Coronary artery (tissue), 2 donors: ENCODE results near the gene STH.

Experiments
- DNase-seq: peaks from one replicate; pipeline ENCODE4 v3.0.0-alpha.2; 2017; ENCODE audit warnings: low spot score
- H3K27ac ChIP-seq, 2 donors: fragments of 200-600 bp; sonication (generic); one replicate each; pipeline ENCODE4 v1.5.1; 2016 to 2019
- H3K4me3 ChIP-seq: fragments of 200-600 bp; sonication (generic); 2 replicates; pipeline ENCODE4 v1.5.1; 2016; ENCODE audit warnings: mild to moderate bottlenecking, moderate library complexity
- CTCF ChIP-seq: fragments of 200-600 bp; sonication (generic); IDR thresholded peaks from one replicate; pipeline ENCODE4 v1.5.1; 2019; ENCODE audit warnings: antibody characterized with exemption

The STH gene

GRCh38 chr17:45973099-45973780 is 25.8 kb upstream of the STH start:
- no peak for DNase-seq
- no peak overlapping the region for H3K27ac ChIP-seq

GRCh38 chr17:45973946-45974859 is 24.8 kb upstream of the STH start:
- DNase-seq, result no peak
- no peak overlapping the region for H3K4me3 ChIP-seq
- no peak for TF ChIP-seq CTCF
- no peak overlapping the region for H3K27ac ChIP-seq

More at GRCh38 chr17:45973099-45973780, 25.8 kb upstream of the STH start:
- no peak for TF ChIP-seq CTCF
- H3K4me3 ChIP-seq, result no peak overlapping the region

- no peak for TF ChIP-seq CTCF
- H3K4me3 ChIP-seq, result no peak overlapping the region
- H3K27ac ChIP-seq, result no peak overlapping the region
- DNase-seq, result no peak
These were observed 24.0 kb upstream of the STH start for GRCh38 chr17:45974916-45975630.

- TF ChIP-seq CTCF, result no peak
- H3K4me3 ChIP-seq, result no peak overlapping the region
- H3K27ac ChIP-seq, result no peak overlapping the region
- DNase-seq, result no peak
These were observed 23.3 kb upstream of the STH start for GRCh38 chr17:45975640-45976295.

GRCh38 chr17:45976391-45976754 is 22.7 kb upstream of the STH start:
- Histone ChIP-seq H3K27ac (no peak overlapping the region), H3K4me3 (no peak overlapping the region)
- no peak for DNase-seq
- no peak for TF ChIP-seq CTCF

- DNase-seq, result no peak
- no peak overlapping the region for H3K4me3 ChIP-seq
- no peak overlapping the region for H3K27ac ChIP-seq
- TF ChIP-seq CTCF, result no peak
These were observed 22.1 kb upstream of the STH start for GRCh38 chr17:45976755-45977505.
